ENCODE data around the gene ERAL1.
"Not testable (repeated sequence)": the region's sequence is repeated elsewhere in the genome, so short reads cannot be mapped to it uniquely, and the experiment has no call there.

ERAL1 gene

DNA sequence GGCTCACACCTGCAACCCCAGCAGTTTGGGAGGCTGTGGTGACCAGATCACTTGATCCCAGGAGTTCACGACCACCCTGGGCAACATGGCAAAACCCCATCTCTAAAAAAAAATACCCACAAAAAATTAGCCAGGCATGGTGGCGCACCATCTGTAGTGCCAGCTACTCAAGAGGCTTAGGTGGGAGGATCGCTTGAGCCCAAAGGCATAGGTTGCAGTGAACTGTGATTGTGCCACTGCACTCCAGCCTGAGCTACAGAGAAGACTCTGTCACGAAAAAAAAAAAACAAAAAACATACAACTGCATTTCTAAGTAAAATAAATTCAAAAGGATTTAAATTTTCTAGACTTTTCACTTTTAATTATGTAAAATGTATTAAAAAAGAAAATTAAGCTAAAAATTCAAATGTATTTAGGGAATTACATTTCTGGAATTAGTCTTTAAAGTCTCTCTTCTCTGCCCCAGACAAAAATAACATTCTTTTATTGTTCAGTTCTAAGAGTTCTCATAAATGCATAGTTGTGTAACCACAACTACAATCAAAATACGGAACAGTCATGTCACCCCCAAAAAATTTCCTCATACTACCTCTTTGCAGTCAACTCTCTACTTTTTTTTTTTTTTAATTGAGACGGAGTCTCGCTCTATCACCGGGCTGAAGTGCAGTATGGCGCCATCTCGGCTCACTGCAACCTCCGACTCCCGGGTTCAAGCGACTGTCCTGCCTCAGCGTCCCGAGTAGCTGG lies 26.3 kb upstream of the ERAL1 start:
- Histone ChIP-seq H3K4me1 (ENCODE audit: control insufficient read depth, insufficient read depth, low read length, poor library complexity, severe bottlenecking) (no peaks in the 10 kb centered on the region), H3K9me3 (ENCODE audit: control insufficient read depth, low read length) (no peaks in the 10 kb centered on the region), H3K27ac (ENCODE audit: low read depth, low read length, severe bottlenecking) (no peak overlapping the region), H3K36me3 (ENCODE audit: control insufficient read depth, insufficient read depth, low read length) (peaks cover 15% of the 10 kb centered on the region), H3K4me3 (ENCODE audit: extremely low read depth, insufficient read depth, low read length, poor library complexity, severe bottlenecking) (no peak overlapping the region)
- WGBS, 2 experiments (ENCODE audit: insufficient coverage in 2 of 2), result 90 to 97% methylated on average over 5 to 13 of the region's 15 CpGs

DNA sequence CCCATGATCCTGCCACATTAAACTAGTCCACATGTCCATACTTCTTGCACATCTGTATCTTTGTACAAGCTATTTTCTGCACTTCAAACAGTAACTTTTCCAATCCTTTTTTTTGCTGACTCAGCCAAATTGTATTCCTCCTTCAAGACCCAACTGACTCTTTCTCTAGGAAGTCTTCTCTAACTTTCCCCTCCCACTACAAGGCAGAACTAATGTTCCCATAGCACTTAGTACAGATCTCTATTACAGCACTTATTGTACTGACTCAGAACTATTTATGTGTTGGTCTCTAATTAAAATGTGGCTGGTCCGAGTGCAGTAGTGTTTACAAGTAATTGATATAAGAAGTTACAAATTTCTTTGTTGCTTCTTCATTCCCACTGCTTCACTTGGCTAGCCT lies 20.4 kb upstream of the ERAL1 start:
- no peak overlapping the region for H3K4me3 ChIP-seq (ENCODE audit: extremely low read depth, insufficient read depth, low read length, poor library complexity, severe bottlenecking)
- peaks cover 15% of the 10 kb centered on the region for H3K36me3 ChIP-seq (ENCODE audit: control insufficient read depth, insufficient read depth, low read length)
- no peak overlapping the region for H3K27ac ChIP-seq (ENCODE audit: low read depth, low read length, severe bottlenecking)
- no peaks in the 10 kb centered on the region for H3K4me1 ChIP-seq (ENCODE audit: control insufficient read depth, insufficient read depth, low read length, poor library complexity, severe bottlenecking)
- H3K9me3 ChIP-seq (ENCODE audit: control insufficient read depth, low read length), result no peaks in the 10 kb centered on the region
- no CpG with 5 or more reads among the region's 1 CpG for WGBS, 2 experiments (ENCODE audit: insufficient coverage in 2 of 2)

DNA sequence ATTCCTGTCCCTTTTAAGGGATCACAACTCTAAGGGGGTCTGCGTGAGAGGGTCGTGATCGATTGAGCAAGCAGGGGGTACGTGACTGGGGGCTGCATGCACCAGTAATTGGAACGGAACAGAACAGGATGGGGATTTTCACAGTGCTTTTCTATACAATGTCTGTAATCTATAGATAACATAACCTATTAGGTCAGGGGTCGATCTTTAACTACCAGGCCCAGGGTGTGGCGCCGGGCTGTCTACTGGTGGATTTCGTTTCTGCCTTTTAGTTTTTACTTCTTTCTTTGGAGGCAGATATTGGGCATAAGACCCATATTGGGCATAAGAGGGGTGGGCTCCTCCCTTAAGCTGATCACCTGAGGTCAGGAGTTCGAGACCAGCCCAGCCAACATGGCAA lies 18.3 kb upstream of the ERAL1 start:
- not testable (repeated sequence) for H3K4me1 ChIP-seq (ENCODE audit: control insufficient read depth, insufficient read depth, low read length, poor library complexity, severe bottlenecking); H3K9me3 ChIP-seq (ENCODE audit: control insufficient read depth, low read length); H3K27ac ChIP-seq (ENCODE audit: low read depth, low read length, severe bottlenecking); H3K4me3 ChIP-seq (ENCODE audit: extremely low read depth, insufficient read depth, low read length, poor library complexity, severe bottlenecking)
- peaks cover 14% of the 10 kb centered on the region for H3K36me3 ChIP-seq (ENCODE audit: control insufficient read depth, insufficient read depth, low read length)
- WGBS, 2 experiments (ENCODE audit: insufficient coverage in 2 of 2), result 95 to 100% methylated on average over 1 to 4 of the region's 10 CpGs

DNA sequence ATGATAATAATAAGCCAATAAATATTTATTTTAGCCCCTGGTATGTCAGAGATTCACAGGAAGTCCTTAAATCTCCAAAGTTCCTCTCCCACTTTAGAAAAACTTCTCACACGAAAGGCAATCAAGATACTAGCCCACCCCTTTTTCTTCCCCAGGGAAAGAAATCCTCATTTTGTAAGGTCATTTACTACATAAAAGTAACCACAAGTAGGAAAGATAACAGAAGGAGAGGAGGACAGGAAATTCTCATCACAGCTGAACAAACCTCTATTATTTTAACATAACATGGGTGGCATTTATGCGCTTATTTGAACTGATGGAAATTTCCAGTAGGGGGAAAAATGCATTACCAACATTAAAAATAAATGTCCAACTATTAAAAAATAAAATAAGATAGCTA lies 15.6 kb upstream of the ERAL1 start:
- peaks cover 5% of the 10 kb centered on the region for H3K36me3 ChIP-seq (ENCODE audit: control insufficient read depth, insufficient read depth, low read length)
- no peak overlapping the region for H3K27ac ChIP-seq (ENCODE audit: low read depth, low read length, severe bottlenecking)
- peaks cover 3% of the 10 kb centered on the region for H3K4me1 ChIP-seq (ENCODE audit: control insufficient read depth, insufficient read depth, low read length, poor library complexity, severe bottlenecking)
- WGBS, 2 experiments (ENCODE audit: insufficient coverage in 2 of 2), result no CpG with 5 or more reads among the region's 2 CpGs
- H3K4me3 ChIP-seq (ENCODE audit: extremely low read depth, insufficient read depth, low read length, poor library complexity, severe bottlenecking), result no peak overlapping the region
- no peaks in the 10 kb centered on the region for H3K9me3 ChIP-seq (ENCODE audit: control insufficient read depth, low read length)

DNA sequence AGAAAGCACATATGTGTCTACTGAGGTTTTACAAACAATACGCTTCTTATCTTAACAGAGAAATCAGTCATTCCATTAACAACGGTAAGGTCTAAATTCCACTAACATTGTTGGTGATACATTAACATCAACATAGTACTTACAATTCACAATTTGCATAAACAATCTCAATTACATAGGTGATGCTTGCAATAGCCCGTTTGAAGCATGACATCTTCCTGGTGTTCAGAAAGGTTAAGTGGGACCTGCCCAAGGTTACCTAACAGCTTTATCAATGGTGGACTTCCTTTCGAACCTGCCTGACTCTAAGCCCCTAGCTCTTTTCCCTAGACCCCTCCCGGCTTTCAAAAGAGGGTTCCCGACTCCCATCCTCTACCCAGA lies 12.9 kb upstream of the ERAL1 start:
- H3K36me3 ChIP-seq (ENCODE audit: control insufficient read depth, insufficient read depth, low read length), result no peaks in the 10 kb centered on the region
- peak overlapping the region; percentile 91 for H3K4me3 ChIP-seq (ENCODE audit: extremely low read depth, insufficient read depth, low read length, poor library complexity, severe bottlenecking)
- H3K4me1 ChIP-seq (ENCODE audit: control insufficient read depth, insufficient read depth, low read length, poor library complexity, severe bottlenecking), result peaks cover 3% of the 10 kb centered on the region
- no peaks in the 10 kb centered on the region for H3K9me3 ChIP-seq (ENCODE audit: control insufficient read depth, low read length)
- WGBS, 2 experiments (ENCODE audit: insufficient coverage in 2 of 2), result 14 to 15% methylated on average over 6 of the region's 6 CpGs
- peak overlapping the region; percentile 53 for H3K27ac ChIP-seq (ENCODE audit: low read depth, low read length, severe bottlenecking)

DNA sequence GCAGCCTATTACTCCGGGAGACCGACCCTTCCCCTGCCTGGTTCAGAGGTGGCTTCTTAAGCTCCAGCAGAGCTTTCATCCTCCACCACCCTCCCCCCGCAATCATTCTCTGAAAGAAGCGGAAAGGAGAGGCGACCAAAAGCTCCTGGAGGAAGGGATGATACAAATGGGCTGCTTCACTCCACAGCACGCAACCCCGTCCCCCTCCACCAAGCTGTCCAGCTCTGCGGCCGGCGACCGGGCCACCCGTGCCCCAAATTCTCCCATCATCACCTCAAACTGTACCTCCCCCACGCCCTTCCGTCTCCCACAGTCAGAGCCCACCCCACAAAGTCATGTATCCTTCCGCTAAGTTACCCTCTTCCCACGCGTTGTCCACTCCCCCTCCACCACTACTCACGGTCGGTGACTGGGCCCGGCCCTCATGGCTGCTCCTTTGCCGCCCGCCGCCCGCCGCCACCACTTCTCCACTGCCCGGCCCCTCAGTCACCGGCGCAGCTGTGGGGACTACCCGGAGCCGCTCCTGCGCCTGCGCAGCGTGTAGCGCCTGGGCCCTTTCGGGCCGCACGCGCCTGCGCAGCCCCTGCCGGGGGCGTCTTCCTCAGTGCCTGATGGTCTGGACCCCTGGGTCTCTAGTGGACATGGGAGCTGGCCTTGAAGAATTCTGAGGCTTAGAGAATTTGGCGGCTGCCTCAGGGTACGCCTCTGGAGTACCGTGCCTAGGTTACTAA lies 12.4 kb upstream of the ERAL1 start, which contains the start of gene FAM222B:
Gene FAM222B (minus strand): TSS at position 509 of the 731 bp plus-strand sequence. CDS start 76,123 bp downstream, outside the sequence.
- Histone ChIP-seq H3K27ac (ENCODE audit: low read depth, low read length, severe bottlenecking) (peak within 1 kb of the TSS; percentile 53), H3K4me3 (ENCODE audit: extremely low read depth, insufficient read depth, low read length, poor library complexity, severe bottlenecking) (peak within 1 kb of the TSS; percentile 91)
- 0 to 1% methylated on average over 23 to 26 of the region's 44 CpGs for WGBS, 2 experiments (ENCODE audit: insufficient coverage in 2 of 2)

DNA sequence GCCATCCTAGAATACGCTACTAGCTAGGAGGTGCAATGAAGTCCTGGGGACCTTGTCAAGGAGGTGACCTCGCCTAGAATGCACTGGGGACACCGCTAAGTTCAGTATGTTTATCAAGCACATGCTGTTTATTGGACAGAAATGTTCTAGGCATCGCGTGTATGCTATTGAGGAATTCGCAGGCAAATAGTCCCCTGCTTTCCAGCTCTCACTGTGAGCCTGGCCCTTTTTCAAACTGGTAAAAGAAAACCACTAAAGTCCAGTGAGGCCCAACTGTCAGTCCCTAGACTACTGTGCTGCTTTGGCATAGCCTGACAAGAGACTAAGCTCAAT lies 11.0 kb upstream of the ERAL1 start:
- peaks cover 3% of the 10 kb centered on the region for H3K4me1 ChIP-seq (ENCODE audit: control insufficient read depth, insufficient read depth, low read length, poor library complexity, severe bottlenecking)
- 93 to 97% methylated on average over 6 of the region's 6 CpGs for WGBS, 2 experiments (ENCODE audit: insufficient coverage in 2 of 2)
- H3K27ac ChIP-seq (ENCODE audit: low read depth, low read length, severe bottlenecking), result no peak overlapping the region
- H3K36me3 ChIP-seq (ENCODE audit: control insufficient read depth, insufficient read depth, low read length), result no peaks in the 10 kb centered on the region
- H3K4me3 ChIP-seq (ENCODE audit: extremely low read depth, insufficient read depth, low read length, poor library complexity, severe bottlenecking), result no peak overlapping the region
- H3K9me3 ChIP-seq (ENCODE audit: control insufficient read depth, low read length), result no peaks in the 10 kb centered on the region

More for the DNA sequence above, 12.4 kb upstream of the ERAL1 start, which contains the start of gene FAM222B:
- H3K36me3 ChIP-seq (ENCODE audit: control insufficient read depth, insufficient read depth, low read length), result no peaks in the 10 kb centered on the region
- peaks cover 3% of the 10 kb centered on the region for H3K4me1 ChIP-seq (ENCODE audit: control insufficient read depth, insufficient read depth, low read length, poor library complexity, severe bottlenecking)
- H3K9me3 ChIP-seq (ENCODE audit: control insufficient read depth, low read length), result no peaks in the 10 kb centered on the region

DNA sequence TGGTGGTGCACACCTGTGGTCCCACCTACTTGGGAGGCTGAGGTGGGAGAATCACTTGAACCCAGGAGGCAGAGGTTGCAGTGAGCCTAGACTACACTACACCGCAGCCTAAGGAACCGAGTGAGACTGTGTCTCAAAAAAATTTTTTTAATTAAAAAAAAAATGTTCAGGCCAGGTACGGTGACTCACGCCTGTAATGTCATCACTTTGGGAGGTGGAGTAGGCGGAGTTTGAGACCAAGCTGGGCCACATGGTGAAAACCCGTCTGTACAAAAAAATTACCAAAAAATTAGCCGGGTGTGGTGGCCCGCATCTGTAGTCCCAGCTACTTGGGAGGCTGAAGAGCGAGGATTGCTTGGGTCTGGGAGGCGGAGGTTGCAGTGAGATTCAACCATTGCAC lies 8.6 kb upstream of the ERAL1 start:
- Histone ChIP-seq H3K9me3 (ENCODE audit: control insufficient read depth, low read length) (no peaks in the 10 kb centered on the region), H3K27ac (ENCODE audit: low read depth, low read length, severe bottlenecking) (no peak overlapping the region), H3K36me3 (ENCODE audit: control insufficient read depth, insufficient read depth, low read length) (no peaks in the 10 kb centered on the region), H3K4me1 (ENCODE audit: control insufficient read depth, insufficient read depth, low read length, poor library complexity, severe bottlenecking) (no peaks in the 10 kb centered on the region), H3K4me3 (ENCODE audit: extremely low read depth, insufficient read depth, low read length, poor library complexity, severe bottlenecking) (no peak overlapping the region)
- 98 to 99% methylated on average over 6 to 9 of the region's 10 CpGs for WGBS, 2 experiments (ENCODE audit: insufficient coverage in 2 of 2)

DNA sequence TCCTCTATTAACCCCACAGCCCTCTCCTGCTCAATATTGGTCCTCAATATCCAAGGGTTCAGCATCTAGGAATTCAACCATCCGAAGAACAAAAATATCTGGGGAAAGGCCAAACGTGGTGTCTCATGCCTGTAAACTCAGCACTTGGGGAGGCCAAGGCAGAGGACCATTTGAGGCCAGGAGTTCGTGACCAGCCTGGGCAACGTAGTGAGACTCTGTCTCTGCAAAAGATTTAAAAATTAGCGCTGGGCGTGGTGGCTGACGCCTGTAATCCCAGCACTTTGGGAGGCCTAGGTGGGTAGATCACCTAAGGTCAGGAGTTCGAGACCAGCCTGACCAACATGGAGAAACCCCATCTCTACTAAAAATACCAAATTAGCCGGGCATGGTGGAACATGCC lies 8.1 kb upstream of the ERAL1 start:
- H3K9me3 ChIP-seq (ENCODE audit: control insufficient read depth, low read length); H3K36me3 ChIP-seq (ENCODE audit: control insufficient read depth, insufficient read depth, low read length); H3K4me1 ChIP-seq (ENCODE audit: control insufficient read depth, insufficient read depth, low read length, poor library complexity, severe bottlenecking); H3K4me3 ChIP-seq (ENCODE audit: extremely low read depth, insufficient read depth, low read length, poor library complexity, severe bottlenecking); H3K27ac ChIP-seq (ENCODE audit: low read depth, low read length, severe bottlenecking): not testable (repeated sequence)
- WGBS, 2 experiments (ENCODE audit: insufficient coverage in 2 of 2), result 95 to 98% methylated on average over 6 to 8 of the region's 9 CpGs

DNA sequence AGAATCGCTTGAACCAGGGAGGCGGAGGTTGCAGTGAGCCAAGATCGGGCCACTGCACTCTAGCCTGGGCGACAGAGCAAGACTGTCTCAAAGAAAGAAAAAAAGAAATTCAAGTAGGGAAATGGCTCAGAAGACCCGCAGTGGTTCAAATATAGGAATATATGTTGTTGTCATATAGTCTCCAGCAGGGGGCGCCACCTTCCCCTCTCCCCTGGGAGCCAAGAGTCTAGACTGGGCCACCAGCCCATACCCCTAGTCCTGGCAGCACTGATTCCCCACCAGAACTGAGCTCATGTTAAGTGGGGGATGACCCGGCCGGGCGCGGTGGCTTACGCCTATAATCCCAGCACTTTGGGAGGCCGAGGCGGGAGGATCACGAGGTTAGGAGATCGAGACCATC lies 6.1 kb upstream of the ERAL1 start:
- not testable (repeated sequence) for H3K4me3 ChIP-seq (ENCODE audit: extremely low read depth, insufficient read depth, low read length, poor library complexity, severe bottlenecking); H3K4me1 ChIP-seq (ENCODE audit: control insufficient read depth, insufficient read depth, low read length, poor library complexity, severe bottlenecking); H3K36me3 ChIP-seq (ENCODE audit: control insufficient read depth, insufficient read depth, low read length); H3K9me3 ChIP-seq (ENCODE audit: control insufficient read depth, low read length); H3K27ac ChIP-seq (ENCODE audit: low read depth, low read length, severe bottlenecking)
- WGBS, 2 experiments (ENCODE audit: insufficient coverage in 2 of 2), result 83 to 89% methylated on average over 11 to 13 of the region's 15 CpGs

DNA sequence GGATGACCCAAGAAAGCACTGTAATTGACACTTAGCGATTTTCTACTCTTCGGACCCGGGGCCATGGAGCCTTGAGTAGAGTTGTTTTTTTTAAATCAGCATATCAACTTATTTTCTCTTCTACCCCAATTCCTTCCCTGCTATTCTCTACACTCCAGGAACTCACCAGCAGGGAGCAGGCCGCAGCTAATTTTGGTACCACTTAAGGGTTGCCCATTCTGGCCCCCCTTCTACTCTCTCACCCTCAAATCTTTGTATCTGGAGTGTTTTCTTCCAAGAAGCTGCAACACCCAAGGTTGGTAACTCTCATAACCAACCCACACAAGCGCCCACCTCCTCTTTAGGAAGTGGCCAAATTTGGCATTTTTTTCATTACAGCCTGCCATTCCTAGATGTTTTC lies 5.5 kb upstream of the ERAL1 start:
- 83 to 87% methylated on average over 1 to 2 of the region's 5 CpGs for WGBS, 2 experiments (ENCODE audit: insufficient coverage in 2 of 2)

More for the DNA sequence above, 5.5 kb upstream of the ERAL1 start:
- H3K4me3 ChIP-seq (ENCODE audit: extremely low read depth, insufficient read depth, low read length, poor library complexity, severe bottlenecking), result no peak overlapping the region
- H3K9me3 ChIP-seq (ENCODE audit: control insufficient read depth, low read length), result no peaks in the 10 kb centered on the region
- H3K27ac ChIP-seq (ENCODE audit: low read depth, low read length, severe bottlenecking), result no peak overlapping the region
- peaks cover 1% of the 10 kb centered on the region for H3K4me1 ChIP-seq (ENCODE audit: control insufficient read depth, insufficient read depth, low read length, poor library complexity, severe bottlenecking)
- H3K36me3 ChIP-seq (ENCODE audit: control insufficient read depth, insufficient read depth, low read length), result no peaks in the 10 kb centered on the region

Data from mesodermal cell (in vitro differentiated cells).